HepG2 (cell line): ENCODE data around the gene MYL12B. TPM values are rescaled to one million over a fixed set of nuclear protein-coding genes. Genes with fewer than 3 reads are reported as not detected.

Experiments used
- ATF1 ChIP-seq: IDR thresholded peaks from 2 replicates; pipeline ENCODE4 v1.6.1; 2016; ENCODE audit warnings: mild to moderate bottlenecking, control low read depth
- CHD4 ChIP-seq: fragments of 200-600 bp; sonication (generic); IDR thresholded peaks from 2 replicates; pipeline ENCODE4 v1.7.0; 2017; ENCODE audit warnings: mild to moderate bottlenecking, low read length, borderline replicate concordance
- FOXA1 ChIP-seq, 2 experiments: fragments of 450-650 bp in 1 of 2; sonication (generic) in 1 of 2; formaldehyde crosslinking in 1 of 2; IDR thresholded peaks; 2 replicates each; pipeline versions ENCODE4 v1.4.0 to v1.6.1; 2016 to 2020; ENCODE audit warnings: missing genetic modification reagents in 1 of 2
- PITX1 ChIP-seq: sonication (generic); formaldehyde crosslinking; IDR thresholded peaks from 2 replicates; pipeline ENCODE4 v1.5.1; 2020; ENCODE audit warnings: mild to moderate bottlenecking, missing genetic modification reagents
- TAF1 ChIP-seq: sonication (generic); formaldehyde crosslinking; IDR thresholded peaks from 2 replicates; pipeline ENCODE4 v1.4.0; 2020; ENCODE audit warnings: missing genetic modification reagents
- ZNF326 ChIP-seq: sonication (generic); formaldehyde crosslinking; IDR thresholded peaks from 2 replicates; pipeline ENCODE4 v1.4.0; 2020; ENCODE audit warnings: missing genetic modification reagents, borderline replicate concordance
- ZNF672 ChIP-seq: sonication (generic); formaldehyde crosslinking; IDR thresholded peaks from 2 replicates; pipeline ENCODE4 v1.8.1; 2022; ENCODE audit warnings: missing genetic modification reagents
- ZSCAN31 ChIP-seq: sonication (generic); formaldehyde crosslinking; IDR thresholded peaks from 2 replicates; pipeline ENCODE4 v1.5.0; 2020; ENCODE audit warnings: low read depth, mild to moderate bottlenecking, missing genetic modification reagents
- polyA plus RNA-seq, 8 experiments: library from polyadenylated mRNA; depleted of rRNA in 3 of 8; stranded (reverse) in 7 of 8; unstranded in 1 of 8; fragments of >200 nt; fragmentation: Illumina TruSeq in 4 of 8; extraction: Trizol in 4 of 8; gene quantifications; 2 replicates each; pipeline versions ENCODE4 v1.2.1 to v1.2.3, GENCODE V29; 2011 to 2016; ENCODE audit warnings: low read depth in 4 of 8, missing spikeins in 1 of 8, mixed read lengths in 1 of 8; ENCODE audit not compliant: insufficient read depth in 1 of 8
- total RNA-seq, 5 experiments: library from RNA; depleted of rRNA; stranded (reverse); fragments of >200 nt; fragmentation: Illumina TruSeq; extraction: Trizol; gene quantifications; 2 replicates each; pipeline ENCODE4 v1.2.3, GENCODE V29; 2016; ENCODE audit warnings: low read depth in 1 of 5
- TF ChIP-seq, protein P1 (sequence below): sonication (generic); formaldehyde crosslinking; conservative IDR thresholded peaks from 2 replicates; pipeline ENCODE4 v1.8.0; 2022; ENCODE audit warnings: mild to moderate bottlenecking, moderate library complexity, missing genetic modification reagents
- TF ChIP-seq, protein P2 (sequence below): sonication (generic); formaldehyde crosslinking; IDR thresholded peaks from 2 replicates; pipeline ENCODE4 v1.5.0; 2020; ENCODE audit warnings: mild to moderate bottlenecking, missing genetic modification reagents, borderline replicate concordance
- TF ChIP-seq, protein P3 (sequence below): sonication (generic); formaldehyde crosslinking; IDR thresholded peaks from 2 replicates; pipeline ENCODE4 v1.5.0; 2020; ENCODE audit warnings: missing genetic modification reagents
- TF ChIP-seq, protein P4 (sequence below): sonication (generic); formaldehyde crosslinking; IDR thresholded peaks from 2 replicates; pipeline ENCODE4 v1.8.0; 2022; ENCODE audit warnings: missing genetic modification reagents, mild to moderate bottlenecking, borderline replicate concordance
- TF ChIP-seq, protein P5 (sequence below): sonication (generic); formaldehyde crosslinking; IDR thresholded peaks from 2 replicates; pipeline ENCODE4 v1.5.1; 2020; ENCODE audit warnings: missing genetic modification reagents, mild to moderate bottlenecking, borderline replicate concordance

The MYL12B gene
- total and polyA plus RNA-seq, 2 of the 13 experiments (the other 11 are each of a cell fraction or from before 2014, with no cell fraction given), result 265 to 340 TPM

DNA sequence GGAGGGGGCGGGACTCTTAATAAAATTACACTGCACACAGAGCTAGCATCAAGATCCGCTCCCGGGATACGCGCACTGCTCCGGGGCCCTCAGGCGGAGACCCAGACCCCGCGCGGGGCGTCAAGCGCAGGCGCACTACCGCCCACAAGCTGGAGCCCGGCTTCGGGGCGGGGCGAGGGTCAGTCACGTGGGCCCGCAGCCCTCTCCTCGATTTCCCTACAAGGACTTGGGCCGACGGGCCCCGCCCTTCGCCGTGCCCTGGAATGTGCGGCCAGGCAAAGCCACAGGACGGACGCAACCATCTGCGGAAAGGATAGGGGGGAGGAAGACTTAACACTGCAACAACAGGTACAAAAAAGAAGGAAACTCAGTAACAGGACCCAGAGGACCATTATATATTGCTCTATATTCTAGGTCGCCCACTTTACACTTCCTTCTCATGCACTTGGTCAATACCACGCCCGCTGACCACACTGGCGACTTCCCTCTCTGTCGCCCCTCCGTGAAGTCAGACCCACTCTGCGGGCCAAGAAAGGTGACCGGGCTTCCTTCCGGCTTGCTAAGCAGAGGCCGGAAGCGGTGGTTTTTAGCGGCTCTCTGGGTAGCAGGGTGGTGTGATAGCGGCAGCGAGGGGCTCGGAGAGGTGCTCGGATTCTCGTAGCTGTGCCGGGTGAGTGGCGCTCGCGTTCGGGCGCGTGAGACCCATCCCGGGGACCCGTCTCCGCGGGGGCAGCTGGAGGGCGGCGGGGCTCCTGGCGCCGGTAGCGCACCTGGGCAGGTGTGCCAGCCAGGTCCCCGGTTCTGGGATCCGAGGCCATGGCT is 14.5 kb upstream of the MYL12B start, which contains the start of gene MYL12A (continued):
- TF ChIP-seq, protein P1, sequence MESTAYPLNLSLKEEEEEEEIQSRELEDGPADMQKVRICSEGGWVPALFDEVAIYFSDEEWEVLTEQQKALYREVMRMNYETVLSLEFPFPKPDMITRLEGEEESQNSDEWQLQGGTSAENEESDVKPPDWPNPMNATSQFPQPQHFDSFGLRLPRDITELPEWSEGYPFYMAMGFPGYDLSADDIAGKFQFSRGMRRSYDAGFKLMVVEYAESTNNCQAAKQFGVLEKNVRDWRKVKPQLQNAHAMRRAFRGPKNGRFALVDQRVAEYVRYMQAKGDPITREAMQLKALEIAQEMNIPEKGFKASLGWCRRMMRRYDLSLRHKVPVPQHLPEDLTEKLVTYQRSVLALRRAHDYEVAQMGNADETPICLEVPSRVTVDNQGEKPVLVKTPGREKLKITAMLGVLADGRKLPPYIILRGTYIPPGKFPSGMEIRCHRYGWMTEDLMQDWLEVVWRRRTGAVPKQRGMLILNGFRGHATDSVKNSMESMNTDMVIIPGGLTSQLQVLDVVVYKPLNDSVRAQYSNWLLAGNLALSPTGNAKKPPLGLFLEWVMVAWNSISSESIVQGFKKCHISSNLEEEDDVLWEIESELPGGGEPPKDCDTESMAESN (CRISPR knock-in tag), result peak; percentile 42; the same call in 1 of the 2 replicates
- peak; percentile 74 for TF ChIP-seq ATF1 (CRISPR knock-in tag)
- TF ChIP-seq, protein P2, sequence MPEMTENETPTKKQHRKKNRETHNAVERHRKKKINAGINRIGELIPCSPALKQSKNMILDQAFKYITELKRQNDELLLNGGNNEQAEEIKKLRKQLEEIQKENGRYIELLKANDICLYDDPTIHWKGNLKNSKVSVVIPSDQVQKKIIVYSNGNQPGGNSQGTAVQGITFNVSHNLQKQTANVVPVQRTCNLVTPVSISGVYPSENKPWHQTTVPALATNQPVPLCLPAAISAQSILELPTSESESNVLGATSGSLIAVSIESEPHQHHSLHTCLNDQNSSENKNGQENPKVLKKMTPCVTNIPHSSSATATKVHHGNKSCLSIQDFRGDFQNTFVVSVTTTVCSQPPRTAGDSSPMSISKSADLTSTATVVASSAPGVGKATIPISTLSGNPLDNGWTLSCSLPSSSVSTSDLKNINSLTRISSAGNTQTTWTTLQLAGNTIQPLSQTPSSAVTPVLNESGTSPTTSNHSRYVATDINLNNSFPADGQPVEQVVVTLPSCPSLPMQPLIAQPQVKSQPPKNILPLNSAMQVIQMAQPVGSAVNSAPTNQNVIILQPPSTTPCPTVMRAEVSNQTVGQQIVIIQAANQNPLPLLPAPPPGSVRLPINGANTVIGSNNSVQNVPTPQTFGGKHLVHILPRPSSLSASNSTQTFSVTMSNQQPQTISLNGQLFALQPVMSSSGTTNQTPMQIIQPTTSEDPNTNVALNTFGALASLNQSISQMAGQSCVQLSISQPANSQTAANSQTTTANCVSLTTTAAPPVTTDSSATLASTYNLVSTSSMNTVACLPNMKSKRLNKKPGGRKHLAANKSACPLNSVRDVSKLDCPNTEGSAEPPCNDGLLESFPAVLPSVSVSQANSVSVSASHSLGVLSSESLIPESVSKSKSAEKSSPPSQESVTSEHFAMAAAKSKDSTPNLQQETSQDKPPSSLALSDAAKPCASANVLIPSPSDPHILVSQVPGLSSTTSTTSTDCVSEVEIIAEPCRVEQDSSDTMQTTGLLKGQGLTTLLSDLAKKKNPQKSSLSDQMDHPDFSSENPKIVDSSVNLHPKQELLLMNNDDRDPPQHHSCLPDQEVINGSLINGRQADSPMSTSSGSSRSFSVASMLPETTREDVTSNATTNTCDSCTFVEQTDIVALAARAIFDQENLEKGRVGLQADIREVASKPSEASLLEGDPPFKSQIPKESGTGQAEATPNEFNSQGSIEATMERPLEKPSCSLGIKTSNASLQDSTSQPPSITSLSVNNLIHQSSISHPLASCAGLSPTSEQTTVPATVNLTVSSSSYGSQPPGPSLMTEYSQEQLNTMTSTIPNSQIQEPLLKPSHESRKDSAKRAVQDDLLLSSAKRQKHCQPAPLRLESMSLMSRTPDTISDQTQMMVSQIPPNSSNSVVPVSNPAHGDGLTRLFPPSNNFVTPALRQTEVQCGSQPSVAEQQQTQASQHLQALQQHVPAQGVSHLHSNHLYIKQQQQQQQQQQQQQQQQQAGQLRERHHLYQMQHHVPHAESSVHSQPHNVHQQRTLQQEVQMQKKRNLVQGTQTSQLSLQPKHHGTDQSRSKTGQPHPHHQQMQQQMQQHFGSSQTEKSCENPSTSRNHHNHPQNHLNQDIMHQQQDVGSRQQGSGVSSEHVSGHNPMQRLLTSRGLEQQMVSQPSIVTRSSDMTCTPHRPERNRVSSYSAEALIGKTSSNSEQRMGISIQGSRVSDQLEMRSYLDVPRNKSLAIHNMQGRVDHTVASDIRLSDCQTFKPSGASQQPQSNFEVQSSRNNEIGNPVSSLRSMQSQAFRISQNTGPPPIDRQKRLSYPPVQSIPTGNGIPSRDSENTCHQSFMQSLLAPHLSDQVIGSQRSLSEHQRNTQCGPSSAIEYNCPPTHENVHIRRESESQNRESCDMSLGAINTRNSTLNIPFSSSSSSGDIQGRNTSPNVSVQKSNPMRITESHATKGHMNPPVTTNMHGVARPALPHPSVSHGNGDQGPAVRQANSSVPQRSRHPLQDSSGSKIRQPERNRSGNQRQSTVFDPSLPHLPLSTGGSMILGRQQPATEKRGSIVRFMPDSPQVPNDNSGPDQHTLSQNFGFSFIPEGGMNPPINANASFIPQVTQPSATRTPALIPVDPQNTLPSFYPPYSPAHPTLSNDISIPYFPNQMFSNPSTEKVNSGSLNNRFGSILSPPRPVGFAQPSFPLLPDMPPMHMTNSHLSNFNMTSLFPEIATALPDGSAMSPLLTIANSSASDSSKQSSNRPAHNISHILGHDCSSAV (CRISPR knock-in tag), result no peak
- TF ChIP-seq TAF1 (CRISPR knock-in tag), result peak; percentile 95
- no peak for TF ChIP-seq CHD4
- TF ChIP-seq FOXA1 (IDR thresholded peaks at IDR 0.05), result no peak
- TF ChIP-seq FOXA1 (CRISPR knock-in tag; IDR thresholded peaks at IDR 0.05), result 0 out of 2 replicates have a peak, but pooled peaks have one; percentile 11
- no peak for TF ChIP-seq PITX1
- peak; percentile 59; the same call in 1 of the 2 replicates for TF ChIP-seq ZSCAN31 (CRISPR knock-in tag)
- TF ChIP-seq, protein P3, sequence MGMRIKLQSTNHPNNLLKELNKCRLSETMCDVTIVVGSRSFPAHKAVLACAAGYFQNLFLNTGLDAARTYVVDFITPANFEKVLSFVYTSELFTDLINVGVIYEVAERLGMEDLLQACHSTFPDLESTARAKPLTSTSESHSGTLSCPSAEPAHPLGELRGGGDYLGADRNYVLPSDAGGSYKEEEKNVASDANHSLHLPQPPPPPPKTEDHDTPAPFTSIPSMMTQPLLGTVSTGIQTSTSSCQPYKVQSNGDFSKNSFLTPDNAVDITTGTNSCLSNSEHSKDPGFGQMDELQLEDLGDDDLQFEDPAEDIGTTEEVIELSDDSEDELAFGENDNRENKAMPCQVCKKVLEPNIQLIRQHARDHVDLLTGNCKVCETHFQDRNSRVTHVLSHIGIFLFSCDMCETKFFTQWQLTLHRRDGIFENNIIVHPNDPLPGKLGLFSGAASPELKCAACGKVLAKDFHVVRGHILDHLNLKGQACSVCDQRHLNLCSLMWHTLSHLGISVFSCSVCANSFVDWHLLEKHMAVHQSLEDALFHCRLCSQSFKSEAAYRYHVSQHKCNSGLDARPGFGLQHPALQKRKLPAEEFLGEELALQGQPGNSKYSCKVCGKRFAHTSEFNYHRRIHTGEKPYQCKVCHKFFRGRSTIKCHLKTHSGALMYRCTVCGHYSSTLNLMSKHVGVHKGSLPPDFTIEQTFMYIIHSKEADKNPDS (CRISPR knock-in tag), result no peak
- TF ChIP-seq ZNF326 (CRISPR knock-in tag), result no peak
- TF ChIP-seq, protein P4, sequence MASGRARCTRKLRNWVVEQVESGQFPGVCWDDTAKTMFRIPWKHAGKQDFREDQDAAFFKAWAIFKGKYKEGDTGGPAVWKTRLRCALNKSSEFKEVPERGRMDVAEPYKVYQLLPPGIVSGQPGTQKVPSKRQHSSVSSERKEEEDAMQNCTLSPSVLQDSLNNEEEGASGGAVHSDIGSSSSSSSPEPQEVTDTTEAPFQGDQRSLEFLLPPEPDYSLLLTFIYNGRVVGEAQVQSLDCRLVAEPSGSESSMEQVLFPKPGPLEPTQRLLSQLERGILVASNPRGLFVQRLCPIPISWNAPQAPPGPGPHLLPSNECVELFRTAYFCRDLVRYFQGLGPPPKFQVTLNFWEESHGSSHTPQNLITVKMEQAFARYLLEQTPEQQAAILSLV (CRISPR knock-in tag), result no peak; the same call in 1 of the 2 replicates
- TF ChIP-seq, protein P5, sequence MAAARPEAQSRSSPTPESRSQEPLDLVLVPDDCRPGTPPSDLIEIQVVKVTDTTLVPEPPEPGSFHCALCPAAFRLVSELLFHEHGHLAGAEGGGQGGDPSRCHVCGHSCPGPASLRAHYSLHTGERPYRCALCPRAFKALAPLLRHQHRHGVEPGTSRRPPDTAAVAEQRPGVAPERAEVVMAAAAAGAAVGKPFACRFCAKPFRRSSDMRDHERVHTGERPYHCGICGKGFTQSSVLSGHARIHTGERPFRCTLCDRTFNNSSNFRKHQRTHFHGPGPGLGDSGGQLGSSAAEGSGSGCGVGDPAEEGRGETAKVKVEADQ (CRISPR knock-in tag), result no peak
- TF ChIP-seq ZNF672 (CRISPR knock-in tag), result no peak
